ENCODE measurements around the gene FRS2. TPM values are rescaled to one million over a fixed set of nuclear protein-coding genes. Genes with fewer than 3 reads are reported as not detected.
A peak's percentile ranks its signal among the peaks of the same experiment; 100 is the strongest.

Gene FRS2
- total and polyA plus RNA-seq, 2 experiments from 2014 or later: 15.9 to 43.2 TPM

DNA sequence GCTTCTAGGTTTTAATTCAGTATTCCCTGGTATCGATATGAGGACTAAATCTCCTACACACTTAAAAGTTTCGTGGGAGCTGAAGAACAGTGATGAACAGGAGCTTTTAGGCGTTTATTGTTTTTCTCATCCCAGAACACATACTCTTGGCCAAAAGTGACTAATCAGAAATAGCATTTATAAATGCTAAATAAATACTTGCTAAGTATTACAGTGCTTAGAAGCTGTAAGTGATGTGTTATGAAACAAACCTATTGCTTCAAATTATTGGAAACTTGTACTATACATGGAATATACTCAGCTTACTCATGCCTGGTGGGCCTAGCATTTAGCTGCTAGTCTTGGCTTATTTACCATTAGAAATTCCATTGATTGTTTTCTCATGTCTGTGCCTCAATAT lies 24.9 kb downstream of the FRS2 start:
- Histone ChIP-seq H3K9me3 (ENCODE audit: low read depth) (no peaks in the 10 kb centered on the region), H3K4me3 (no peak overlapping the region), H3K27me3 (no peaks in the 10 kb centered on the region), H3K36me3 (no peaks in the 10 kb centered on the region), H3K27ac (no peak overlapping the region), H3K4me1 (ENCODE audit: low read depth) (peaks cover 5% of the 10 kb centered on the region)
- no peak for DNase-seq (ENCODE audit: low read depth in 1 of 2, low spot score in 1 of 2)
- TF ChIP-seq, protein P1, sequence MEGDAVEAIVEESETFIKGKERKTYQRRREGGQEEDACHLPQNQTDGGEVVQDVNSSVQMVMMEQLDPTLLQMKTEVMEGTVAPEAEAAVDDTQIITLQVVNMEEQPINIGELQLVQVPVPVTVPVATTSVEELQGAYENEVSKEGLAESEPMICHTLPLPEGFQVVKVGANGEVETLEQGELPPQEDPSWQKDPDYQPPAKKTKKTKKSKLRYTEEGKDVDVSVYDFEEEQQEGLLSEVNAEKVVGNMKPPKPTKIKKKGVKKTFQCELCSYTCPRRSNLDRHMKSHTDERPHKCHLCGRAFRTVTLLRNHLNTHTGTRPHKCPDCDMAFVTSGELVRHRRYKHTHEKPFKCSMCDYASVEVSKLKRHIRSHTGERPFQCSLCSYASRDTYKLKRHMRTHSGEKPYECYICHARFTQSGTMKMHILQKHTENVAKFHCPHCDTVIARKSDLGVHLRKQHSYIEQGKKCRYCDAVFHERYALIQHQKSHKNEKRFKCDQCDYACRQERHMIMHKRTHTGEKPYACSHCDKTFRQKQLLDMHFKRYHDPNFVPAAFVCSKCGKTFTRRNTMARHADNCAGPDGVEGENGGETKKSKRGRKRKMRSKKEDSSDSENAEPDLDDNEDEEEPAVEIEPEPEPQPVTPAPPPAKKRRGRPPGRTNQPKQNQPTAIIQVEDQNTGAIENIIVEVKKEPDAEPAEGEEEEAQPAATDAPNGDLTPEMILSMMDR (IDR thresholded peaks at IDR 0.05; ENCODE audit: low read depth, low read length): no peak

GRCh38 chr12:69497308-69498026 lies 27.3 kb downstream of the FRS2 start:
- Histone ChIP-seq H3K36me3 (no peaks in the 10 kb centered on the region), H3K4me3 (no peak overlapping the region), H3K4me1 (ENCODE audit: low read depth) (no peaks in the 10 kb centered on the region), H3K27ac (peak overlapping the region; percentile 0), H3K27me3 (no peaks in the 10 kb centered on the region), H3K9me3 (ENCODE audit: low read depth) (no peaks in the 10 kb centered on the region)
- DNase-seq (ENCODE audit: low read depth in 1 of 2, low spot score in 1 of 2): peak in 1 of 2 donors; percentile 55
- TF ChIP-seq, protein P1 (IDR thresholded peaks at IDR 0.05; ENCODE audit: low read depth, low read length): no peak

DNA sequence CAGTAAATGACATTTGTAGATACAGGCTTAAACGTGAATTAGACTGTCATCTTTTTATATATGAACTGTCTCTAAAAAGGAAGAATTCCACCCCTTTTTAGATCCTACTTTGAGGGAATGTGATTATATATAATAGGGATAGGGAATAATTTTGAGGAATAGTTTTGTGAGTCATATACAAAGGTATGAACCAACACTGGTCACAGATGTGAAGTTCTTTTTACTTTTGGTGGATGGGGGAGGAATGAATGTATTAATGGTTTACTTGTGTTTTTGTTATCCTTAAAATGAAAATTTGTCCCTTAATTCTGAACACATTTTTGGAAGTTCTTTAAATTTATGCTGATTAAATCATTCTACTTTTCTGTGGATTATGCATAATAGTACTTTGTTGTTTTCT lies 30.4 kb downstream of the FRS2 start:
- Histone ChIP-seq H3K27ac (no peak overlapping the region), H3K4me3 (no peak overlapping the region), H3K27me3 (no peaks in the 10 kb centered on the region), H3K36me3 (no peaks in the 10 kb centered on the region), H3K9me3 (ENCODE audit: low read depth) (no peaks in the 10 kb centered on the region), H3K4me1 (ENCODE audit: low read depth) (peaks cover 2% of the 10 kb centered on the region)
- TF ChIP-seq, protein P1 (IDR thresholded peaks at IDR 0.05; ENCODE audit: low read depth, low read length): no peak
- DNase-seq (ENCODE audit: low read depth in 1 of 2, low spot score in 1 of 2): no peak

- H3K27me3 ChIP-seq: no peaks in the 10 kb centered on the region
- TF ChIP-seq, protein P1 (IDR thresholded peaks at IDR 0.05; ENCODE audit: low read depth, low read length): no peak
- no peak overlapping the region for H3K27ac ChIP-seq
- no peaks in the 10 kb centered on the region for H3K36me3 ChIP-seq
- H3K4me1 ChIP-seq (ENCODE audit: low read depth): peaks cover 4% of the 10 kb centered on the region
- no peaks in the 10 kb centered on the region for H3K9me3 ChIP-seq (ENCODE audit: low read depth)
- no peak overlapping the region for H3K4me3 ChIP-seq
- no peak for DNase-seq (ENCODE audit: low read depth in 1 of 2, low spot score in 1 of 2)
Measured at GRCh38 chr12:69501154-69501895, 31.1 kb downstream of the FRS2 start.

DNA sequence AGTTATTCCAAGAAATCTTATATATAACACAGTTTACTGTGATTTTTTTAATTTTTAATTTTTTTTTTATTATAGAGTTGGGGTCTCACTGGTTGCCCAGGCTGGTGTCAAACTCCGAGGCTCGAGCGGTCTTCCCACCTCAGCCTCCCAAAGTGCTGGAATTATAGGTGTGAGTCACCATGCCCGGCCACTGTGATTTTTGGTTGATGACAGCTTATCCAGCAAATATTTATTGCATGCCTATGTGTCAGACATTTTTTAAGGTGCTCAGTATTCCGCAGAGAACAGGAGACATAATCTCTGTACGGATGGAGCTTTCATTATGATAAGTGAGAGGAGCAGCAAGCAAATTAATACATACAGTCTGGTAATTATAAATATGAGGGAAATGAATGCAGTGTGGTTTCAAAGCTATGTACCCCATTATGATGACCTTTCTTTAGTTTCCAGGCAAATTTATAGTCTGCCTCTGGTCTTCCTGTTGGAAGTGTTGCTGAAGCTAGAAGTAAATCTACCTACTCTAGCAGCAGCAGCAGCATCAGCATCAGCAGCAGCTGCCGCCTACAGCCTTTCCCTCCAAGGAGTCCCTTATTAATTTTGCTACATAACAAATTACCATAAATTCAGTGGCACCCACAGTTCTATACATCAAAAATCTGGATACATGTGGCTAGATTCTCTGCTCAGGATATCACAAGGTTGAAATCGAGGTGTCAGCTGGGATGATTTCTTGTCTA lies 32.3 kb downstream of the FRS2 start:
- TF ChIP-seq, protein P1 (IDR thresholded peaks at IDR 0.05; ENCODE audit: low read depth, low read length): no peak
- Histone ChIP-seq H3K27ac (no peak overlapping the region), H3K4me3 (no peak overlapping the region), H3K4me1 (ENCODE audit: low read depth) (peaks cover 4% of the 10 kb centered on the region), H3K27me3 (no peaks in the 10 kb centered on the region), H3K36me3 (no peaks in the 10 kb centered on the region), H3K9me3 (ENCODE audit: low read depth) (no peaks in the 10 kb centered on the region)
- DNase-seq (ENCODE audit: low read depth in 1 of 2, low spot score in 1 of 2): peak in 1 of 2 donors; percentile 46
